NB4 (cell line): ENCODE data around the gene MFSD11.
"Not testable (repeated sequence)": the region's sequence is repeated elsewhere in the genome, so short reads cannot be mapped to it uniquely, and the experiment has no call there.

Experiments used
- DNase-seq: peaks from one replicate; pipeline ENCODE4 v3.0.0; 2010; ENCODE audit warnings: low read depth
- H3K4me3 ChIP-seq: one replicate; pipeline ENCODE4 v1.5.1; 2011; ENCODE audit warnings: mild to moderate bottlenecking, low read depth, low read length, moderate library complexity
- MYC ChIP-seq: IDR thresholded peaks from 2 replicates; pipeline ENCODE4 v1.6.1; 2011; ENCODE audit warnings: low read depth, low read length
- POLR2A ChIP-seq: IDR thresholded peaks from 2 replicates; pipeline ENCODE4 v1.6.1; 2011; ENCODE audit warnings: mild to moderate bottlenecking; ENCODE audit not compliant: insufficient read length; ENCODE audit errors: extremely low read depth
- TF ChIP-seq, protein P1 (sequence below): IDR thresholded peaks from one replicate; pipeline ENCODE4 v1.5.1; 2012; ENCODE audit warnings: low read depth, low read length
- TF ChIP-seq, protein P2 (sequence below): IDR thresholded peaks from 2 replicates; pipeline ENCODE4 v1.6.1; 2011; ENCODE audit warnings: low read depth, low read length

The MFSD11 gene

DNA sequence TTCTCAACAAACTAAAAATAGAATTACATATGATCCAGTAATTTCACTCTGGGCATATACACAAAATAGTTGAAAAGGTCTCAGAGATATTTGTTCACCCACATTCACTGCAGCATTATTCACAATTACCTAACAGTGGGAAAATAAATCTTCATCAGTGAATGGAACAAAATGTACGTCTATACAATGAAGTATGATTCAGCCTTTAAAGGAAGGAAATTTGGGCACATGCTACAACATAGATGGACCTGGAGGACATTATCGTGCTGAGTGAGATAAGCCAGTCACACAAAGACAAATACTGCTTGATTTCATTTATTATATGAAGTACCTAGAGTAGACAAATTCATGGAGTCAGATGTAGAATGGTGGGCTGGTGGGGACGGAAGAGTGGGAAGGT lies 47.0 kb downstream of the MFSD11 start:
- no peak overlapping the region for H3K4me3 ChIP-seq
- TF ChIP-seq POLR2A (no peak), MYC (no peak)
- TF ChIP-seq, protein P1, sequence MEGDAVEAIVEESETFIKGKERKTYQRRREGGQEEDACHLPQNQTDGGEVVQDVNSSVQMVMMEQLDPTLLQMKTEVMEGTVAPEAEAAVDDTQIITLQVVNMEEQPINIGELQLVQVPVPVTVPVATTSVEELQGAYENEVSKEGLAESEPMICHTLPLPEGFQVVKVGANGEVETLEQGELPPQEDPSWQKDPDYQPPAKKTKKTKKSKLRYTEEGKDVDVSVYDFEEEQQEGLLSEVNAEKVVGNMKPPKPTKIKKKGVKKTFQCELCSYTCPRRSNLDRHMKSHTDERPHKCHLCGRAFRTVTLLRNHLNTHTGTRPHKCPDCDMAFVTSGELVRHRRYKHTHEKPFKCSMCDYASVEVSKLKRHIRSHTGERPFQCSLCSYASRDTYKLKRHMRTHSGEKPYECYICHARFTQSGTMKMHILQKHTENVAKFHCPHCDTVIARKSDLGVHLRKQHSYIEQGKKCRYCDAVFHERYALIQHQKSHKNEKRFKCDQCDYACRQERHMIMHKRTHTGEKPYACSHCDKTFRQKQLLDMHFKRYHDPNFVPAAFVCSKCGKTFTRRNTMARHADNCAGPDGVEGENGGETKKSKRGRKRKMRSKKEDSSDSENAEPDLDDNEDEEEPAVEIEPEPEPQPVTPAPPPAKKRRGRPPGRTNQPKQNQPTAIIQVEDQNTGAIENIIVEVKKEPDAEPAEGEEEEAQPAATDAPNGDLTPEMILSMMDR = no peak
- TF ChIP-seq, protein P2, sequence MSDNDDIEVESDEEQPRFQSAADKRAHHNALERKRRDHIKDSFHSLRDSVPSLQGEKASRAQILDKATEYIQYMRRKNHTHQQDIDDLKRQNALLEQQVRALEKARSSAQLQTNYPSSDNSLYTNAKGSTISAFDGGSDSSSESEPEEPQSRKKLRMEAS = no peak
- DNase-seq = no peak

DNA sequence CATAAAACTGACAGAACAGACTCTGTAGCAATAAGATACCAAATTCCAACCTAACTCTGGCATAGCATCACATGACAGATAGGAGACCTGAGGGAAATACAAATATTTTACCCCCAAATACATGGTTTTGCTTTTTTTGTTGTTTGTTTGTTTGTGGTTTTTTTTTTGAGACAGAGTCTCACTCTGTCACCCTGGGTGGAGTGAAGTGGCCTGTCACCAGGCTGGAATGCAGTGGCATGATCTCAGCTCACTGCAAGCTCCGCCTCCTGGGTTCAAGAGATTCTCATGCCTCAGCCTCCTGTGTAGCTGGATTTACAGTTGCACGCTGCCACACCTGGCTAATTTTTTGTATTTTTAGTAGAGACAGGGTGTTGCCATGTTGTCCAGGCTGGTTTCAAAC lies 49.9 kb downstream of the MFSD11 start:
- DNase-seq, H3K4me3 ChIP-seq: not testable (repeated sequence)

DNA sequence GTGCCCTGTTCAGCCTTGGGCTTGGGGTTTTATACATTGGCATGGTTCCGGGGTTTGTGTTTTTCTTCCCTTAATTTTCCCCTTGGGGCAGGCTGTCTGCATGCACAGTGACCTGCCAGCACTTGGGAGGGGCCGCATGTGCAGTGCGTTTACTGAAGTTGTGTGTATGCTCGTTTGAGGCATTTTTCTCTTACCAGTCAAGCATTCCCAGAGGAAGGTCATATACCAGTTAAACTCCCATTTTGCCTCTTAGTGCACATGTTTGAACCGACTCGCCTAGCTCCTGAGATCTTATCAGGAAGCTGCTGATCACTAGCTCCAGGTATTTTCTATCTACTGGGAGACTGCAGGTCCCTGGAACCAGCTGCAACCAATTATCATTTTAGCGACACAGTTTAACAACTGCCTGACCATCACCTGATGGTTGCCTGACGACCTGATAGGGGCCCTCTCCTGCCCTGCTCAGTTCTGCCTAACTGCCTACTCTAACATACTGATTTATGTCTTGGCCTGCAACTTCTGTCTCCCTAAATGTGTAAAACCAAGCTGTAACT lies 51.4 kb downstream of the MFSD11 start:
- DNase-seq = no peak
- TF ChIP-seq, protein P2 = no peak
- TF ChIP-seq POLR2A (no peak), MYC (no peak)
- TF ChIP-seq, protein P1 = no peak
- H3K4me3 ChIP-seq = no peak overlapping the region

DNA sequence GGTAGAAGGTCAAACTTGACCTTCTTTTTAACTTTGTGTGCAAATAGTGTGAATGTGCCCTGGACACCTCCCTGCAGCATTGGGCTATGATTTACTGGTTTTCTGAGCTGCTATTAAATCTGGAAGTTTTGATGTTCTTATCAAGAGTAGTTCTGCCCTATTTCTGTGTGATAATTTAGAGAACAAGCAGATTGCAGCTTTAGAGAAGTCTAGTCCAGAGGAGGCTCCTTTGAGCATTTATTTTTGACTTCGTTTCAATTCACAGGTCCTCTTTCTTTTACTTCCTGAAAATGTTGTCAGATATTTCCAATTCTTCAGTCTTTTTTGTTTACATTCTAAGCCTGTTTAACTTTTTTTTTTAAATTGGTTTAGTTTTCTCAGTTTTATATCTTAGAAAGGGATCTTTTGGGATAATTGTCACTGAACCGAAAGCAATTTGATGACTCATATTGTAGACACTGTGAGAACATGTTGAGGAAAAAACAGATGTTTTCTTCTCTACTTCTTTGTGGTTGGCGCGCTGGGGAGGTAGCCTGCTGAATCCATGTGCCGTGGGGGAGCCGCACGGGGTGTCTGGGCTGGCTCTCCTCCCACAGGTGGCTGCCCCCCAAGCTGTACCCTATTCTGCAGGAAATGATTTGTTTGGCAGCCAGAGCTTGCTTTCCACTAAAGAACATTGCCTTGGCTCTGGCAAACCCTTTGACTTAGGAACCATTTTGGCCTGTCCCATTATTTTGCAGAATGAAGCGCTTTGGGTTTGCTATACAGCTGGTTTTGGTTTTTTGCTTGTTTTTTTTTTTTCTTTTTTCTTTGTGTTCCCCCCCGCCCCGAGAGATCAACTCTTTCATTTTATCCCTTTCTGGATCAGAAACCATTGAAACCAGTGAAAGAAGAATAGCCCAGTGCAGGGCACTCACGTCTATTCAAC lies 53.4 kb downstream of the MFSD11 start:
- DNase-seq = peak; percentile 76
- no peak for TF ChIP-seq POLR2A
- TF ChIP-seq MYC = peak; percentile 65
- TF ChIP-seq, protein P1 = no peak
- TF ChIP-seq, protein P2 = peak; percentile 56; the same call in 1 of the 2 replicates
- peak overlapping the region; percentile 39 for H3K4me3 ChIP-seq

DNA sequence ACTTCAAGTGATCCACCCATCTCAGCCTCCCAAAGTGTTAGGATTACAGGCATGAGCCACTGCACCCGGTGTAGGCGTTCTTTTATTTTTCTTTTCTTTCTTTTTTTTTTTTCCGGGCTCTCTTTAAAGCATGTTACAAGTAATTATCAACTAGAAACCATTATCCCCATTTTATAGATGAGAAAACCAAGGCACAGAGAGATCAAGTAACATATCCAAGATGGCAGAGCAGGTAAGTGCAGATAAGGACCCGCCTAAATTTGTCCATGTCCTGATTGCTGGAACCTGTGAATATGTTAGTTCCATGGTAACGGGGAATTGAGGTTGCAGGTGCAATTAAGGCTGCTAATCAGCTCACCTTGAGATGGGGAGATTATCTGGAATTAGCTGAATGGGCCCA lies 54.4 kb downstream of the MFSD11 start:
- no peak for TF ChIP-seq POLR2A
- TF ChIP-seq, protein P2 = no peak
- no peak for TF ChIP-seq MYC
- TF ChIP-seq, protein P1 = no peak
- no peak for DNase-seq
- H3K4me3 ChIP-seq = no peak overlapping the region

DNA sequence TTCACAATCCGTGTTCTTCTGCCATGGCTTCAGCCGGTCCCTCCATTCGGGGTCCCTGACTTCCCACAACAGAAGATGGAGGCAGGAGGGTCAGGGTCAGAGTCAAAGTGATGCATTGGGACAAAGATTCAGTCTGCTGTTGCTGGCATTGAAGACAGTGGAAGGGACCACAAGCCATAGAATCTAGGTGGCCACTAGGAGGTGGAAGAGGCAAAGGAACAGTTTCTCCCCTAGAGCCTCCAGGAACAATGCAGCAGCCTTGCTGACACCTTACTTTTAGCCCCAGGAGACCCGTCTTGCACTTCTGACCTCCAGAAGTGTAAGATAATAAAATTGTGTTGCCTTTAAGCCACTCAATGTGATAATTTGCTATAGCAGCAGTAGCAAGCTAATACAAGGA lies 55.9 kb downstream of the MFSD11 start:
- TF ChIP-seq, protein P2 = no peak
- TF ChIP-seq, protein P1 = peak; percentile 53
- TF ChIP-seq MYC = no peak
- no peak overlapping the region for H3K4me3 ChIP-seq
- peak; percentile 75 for DNase-seq
